Calu3 (cell line): ENCODE data around the gene CCDC112. TPM values are rescaled to one million over a fixed set of nuclear protein-coding genes. Genes with fewer than 3 reads are reported as not detected.

Experiments
- BruUV-seq: library from RNA; stranded (reverse); fragments of 400-500 nt; replicated peaks from 2 replicates; lab custom pipeline; 2021; lab: Mats Ljungman, UMichigan
- CTCF ChIA-PET: fragments of 300-600 bp; sonication (Branson Sonifier 250); formaldehyde crosslinking; loops from one replicate; lab custom pipeline; 2022; ENCODE audit warnings: antibody characterized with exemption; lab: Charles Lee
- DNase-seq: peaks from one replicate; pipeline ENCODE4 v3.0.0; 2022
- H3K27ac Mint-ChIP-seq: one replicate; pipeline ENCODE4 v1.8.0; 2022; ENCODE audit warnings: mixed read lengths; ENCODE audit not compliant: unreplicated experiment
- H3K27me3 Mint-ChIP-seq: one replicate; pipeline ENCODE4 v1.8.0; 2022; ENCODE audit warnings: mixed read lengths; ENCODE audit not compliant: unreplicated experiment
- H3K36me3 Mint-ChIP-seq: one replicate; pipeline ENCODE4 v1.8.0; 2022; ENCODE audit warnings: mild to moderate bottlenecking, moderate library complexity, mixed read lengths; ENCODE audit not compliant: insufficient read depth, unreplicated experiment
- H3K4me1 Mint-ChIP-seq: one replicate; pipeline ENCODE4 v1.8.0; 2022; ENCODE audit warnings: mild to moderate bottlenecking, low read depth, mixed read lengths; ENCODE audit not compliant: unreplicated experiment
- H3K4me3 Mint-ChIP-seq: one replicate; pipeline ENCODE4 v1.8.0; 2022; ENCODE audit warnings: mild to moderate bottlenecking, low read depth, moderate library complexity, mixed read lengths; ENCODE audit not compliant: unreplicated experiment
- H3K9me3 Mint-ChIP-seq: one replicate; pipeline ENCODE4 v1.8.0; 2022; ENCODE audit warnings: low read depth, mixed read lengths; ENCODE audit not compliant: unreplicated experiment
- intact Hi-C: fragments of 100-400 bp; cut with micrococcal nuclease; formaldehyde crosslinking; loops from one replicate; pipeline ENCODE4 v1.10.0; 2022; ENCODE audit not compliant: unreplicated experiment
- total RNA-seq: library from RNA; stranded (reverse); gene quantifications from 2 replicates; pipeline ENCODE4 v1.2.3, GENCODE V29; 2022
- TF ChIP-seq, protein P1 (sequence below): fragments of 200-600 bp; IDR thresholded peaks from one replicate; pipeline ENCODE4 v1.8.0; 2022; ENCODE audit warnings: antibody characterized with exemption; ENCODE audit not compliant: unreplicated experiment

The CCDC112 gene
- total RNA-seq, 1 experiment from 2014 or later = 11.2 TPM

DNA sequence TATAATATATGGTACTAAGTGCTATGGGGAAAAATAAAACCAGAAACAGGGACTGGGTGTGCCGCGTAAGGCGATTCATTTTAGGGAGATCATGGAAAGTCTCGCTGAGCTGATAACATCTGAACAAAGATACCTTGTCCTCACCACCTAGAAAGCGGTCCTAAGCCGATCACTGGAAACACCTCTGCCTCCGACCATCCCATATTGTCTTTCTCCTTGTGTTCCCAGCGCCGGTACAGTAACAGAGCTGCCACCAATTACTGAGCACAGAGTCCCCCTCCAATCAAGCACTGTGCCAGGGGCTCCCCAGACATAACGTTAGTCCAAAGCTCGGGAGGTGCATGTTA, 704 bp downstream of the CCDC112 start:
- Mint-ChIP-seq H3K36me3 (peaks cover 15% of the 10 kb centered on the region), H3K27ac (peak overlapping the region; percentile 60), H3K9me3 (peaks cover 2% of the 10 kb centered on the region), H3K4me1 (peaks cover 7% of the 10 kb centered on the region), H3K27me3 (no peaks in the 10 kb centered on the region), H3K4me3 (peak overlapping the region; percentile 78)
- BruUV-seq = no TSS peak
- intact Hi-C loops = no loop called here
- no peak for DNase-seq
- CTCF ChIA-PET = interaction anchor here (0.6 to 1.2 kb wide), 8 partner anchors 30 to 349 kb away, joined by 3 to 6 read pairs (median 3); partner anchors contain the start of genes FEM1C and TRIM36
- TF ChIP-seq, protein P1, sequence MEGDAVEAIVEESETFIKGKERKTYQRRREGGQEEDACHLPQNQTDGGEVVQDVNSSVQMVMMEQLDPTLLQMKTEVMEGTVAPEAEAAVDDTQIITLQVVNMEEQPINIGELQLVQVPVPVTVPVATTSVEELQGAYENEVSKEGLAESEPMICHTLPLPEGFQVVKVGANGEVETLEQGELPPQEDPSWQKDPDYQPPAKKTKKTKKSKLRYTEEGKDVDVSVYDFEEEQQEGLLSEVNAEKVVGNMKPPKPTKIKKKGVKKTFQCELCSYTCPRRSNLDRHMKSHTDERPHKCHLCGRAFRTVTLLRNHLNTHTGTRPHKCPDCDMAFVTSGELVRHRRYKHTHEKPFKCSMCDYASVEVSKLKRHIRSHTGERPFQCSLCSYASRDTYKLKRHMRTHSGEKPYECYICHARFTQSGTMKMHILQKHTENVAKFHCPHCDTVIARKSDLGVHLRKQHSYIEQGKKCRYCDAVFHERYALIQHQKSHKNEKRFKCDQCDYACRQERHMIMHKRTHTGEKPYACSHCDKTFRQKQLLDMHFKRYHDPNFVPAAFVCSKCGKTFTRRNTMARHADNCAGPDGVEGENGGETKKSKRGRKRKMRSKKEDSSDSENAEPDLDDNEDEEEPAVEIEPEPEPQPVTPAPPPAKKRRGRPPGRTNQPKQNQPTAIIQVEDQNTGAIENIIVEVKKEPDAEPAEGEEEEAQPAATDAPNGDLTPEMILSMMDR = no peak

DNA sequence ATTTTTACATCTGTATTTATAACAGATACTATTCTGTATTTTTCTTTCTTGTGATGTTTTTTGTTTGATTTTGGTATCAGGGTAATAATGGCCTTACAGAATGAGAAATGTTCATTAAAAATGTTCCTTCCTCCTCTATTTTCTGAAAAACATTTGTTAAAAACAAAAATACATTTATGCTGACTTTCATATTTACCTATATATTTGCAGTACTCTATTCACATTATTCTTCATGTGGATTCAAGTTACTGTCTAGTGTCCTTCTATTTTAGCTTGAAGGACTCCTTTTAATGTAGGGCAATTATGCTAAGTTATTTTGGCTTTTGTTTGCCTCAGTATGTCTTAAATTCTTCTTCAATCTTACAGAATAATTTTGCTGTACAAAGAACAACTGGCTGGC, 5.1 kb downstream of the CCDC112 start:
- intact Hi-C loops = no loop called here
- no peak overlapping the region for H3K4me3 Mint-ChIP-seq
- no peaks in the 10 kb centered on the region for H3K9me3 Mint-ChIP-seq
- H3K36me3 Mint-ChIP-seq = peaks cover 13% of the 10 kb centered on the region
- no peaks in the 10 kb centered on the region for H3K27me3 Mint-ChIP-seq
- BruUV-seq = no TSS peak
- CTCF ChIA-PET = no interaction called here
- TF ChIP-seq, protein P1 = no peak
- H3K4me1 Mint-ChIP-seq = peaks cover 7% of the 10 kb centered on the region
- H3K27ac Mint-ChIP-seq = no peak overlapping the region
- DNase-seq = no peak

DNA sequence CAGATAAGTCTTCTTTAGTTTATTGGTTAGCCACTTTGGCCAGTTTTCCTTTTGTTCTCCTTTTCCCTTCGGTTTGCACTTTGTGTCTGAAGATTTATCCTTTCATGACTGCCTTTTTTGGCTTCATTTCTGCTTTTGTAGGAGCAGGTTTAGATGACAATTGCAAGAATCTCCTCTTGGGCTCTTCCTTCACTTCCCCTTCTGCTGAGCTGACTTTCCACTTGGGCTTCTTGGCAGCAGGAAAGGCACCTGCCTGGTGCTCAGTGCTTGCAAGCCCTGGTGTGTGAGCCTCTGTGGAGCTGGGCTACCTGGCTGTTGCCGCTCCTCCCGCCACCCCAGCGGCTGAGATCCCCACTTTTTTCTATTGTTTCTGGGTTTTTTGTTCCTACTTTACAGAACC, 7.3 kb downstream of the CCDC112 start:
- Mint-ChIP-seq H3K27me3 (no peaks in the 10 kb centered on the region), H3K27ac (no peak overlapping the region), H3K9me3 (no peaks in the 10 kb centered on the region), H3K36me3 (no peaks in the 10 kb centered on the region), H3K4me3 (no peak overlapping the region), H3K4me1 (peaks cover 12% of the 10 kb centered on the region)
- TF ChIP-seq, protein P1 = no peak
- no TSS peak for BruUV-seq
- CTCF ChIA-PET = interaction anchor here (0.6 kb wide), 1 partner anchor 9 kb away, joined by 3 read pairs; no protein-coding TSS in a partner anchor
- intact Hi-C loops = no loop called here
- no peak for DNase-seq

DNA sequence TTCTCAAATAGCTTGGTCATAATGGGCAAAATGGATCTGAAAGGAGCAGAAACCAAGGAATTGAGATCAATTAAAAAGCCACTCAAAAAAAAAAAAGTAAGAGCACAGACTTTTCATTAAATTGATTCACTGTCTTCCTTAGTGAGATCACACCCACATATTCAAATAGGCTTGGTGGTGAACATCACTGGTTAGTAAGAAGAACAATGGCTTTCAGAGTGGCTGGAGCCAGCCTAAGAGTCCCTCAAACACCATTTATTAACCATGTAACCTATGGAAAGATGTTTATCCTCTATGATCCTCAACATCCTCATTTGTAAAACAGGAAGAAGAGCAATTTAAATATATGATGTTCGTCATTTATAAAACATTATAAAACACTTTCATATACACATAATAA, 12.4 kb downstream of the CCDC112 start:
- no peak overlapping the region for H3K4me3 Mint-ChIP-seq
- CTCF ChIA-PET = no interaction called here
- no peaks in the 10 kb centered on the region for H3K9me3 Mint-ChIP-seq
- TF ChIP-seq, protein P1 = no peak
- H3K27ac Mint-ChIP-seq = no peak overlapping the region
- H3K4me1 Mint-ChIP-seq = peaks cover 12% of the 10 kb centered on the region
- H3K36me3 Mint-ChIP-seq = no peaks in the 10 kb centered on the region
- intact Hi-C loops = no loop called here
- no peaks in the 10 kb centered on the region for H3K27me3 Mint-ChIP-seq
- BruUV-seq = no TSS peak
- no peak for DNase-seq
